Effector CD8-positive, alpha-beta T cell (primary cell): ENCODE results near the gene NTRK3.

ENCODE experiments used
- DNase-seq: peaks from one replicate; lab custom pipeline; 2025; lab: John Stamatoyannopoulos, UW

Gene NTRK3

GRCh38 chr15:87981969-87982368 lies 274.6 kb downstream of the NTRK3 start:
- DNase-seq: no peak

- no peak for DNase-seq
These were observed 278.6 kb downstream of the NTRK3 start for GRCh38 chr15:87977907-87978306.

DNA sequence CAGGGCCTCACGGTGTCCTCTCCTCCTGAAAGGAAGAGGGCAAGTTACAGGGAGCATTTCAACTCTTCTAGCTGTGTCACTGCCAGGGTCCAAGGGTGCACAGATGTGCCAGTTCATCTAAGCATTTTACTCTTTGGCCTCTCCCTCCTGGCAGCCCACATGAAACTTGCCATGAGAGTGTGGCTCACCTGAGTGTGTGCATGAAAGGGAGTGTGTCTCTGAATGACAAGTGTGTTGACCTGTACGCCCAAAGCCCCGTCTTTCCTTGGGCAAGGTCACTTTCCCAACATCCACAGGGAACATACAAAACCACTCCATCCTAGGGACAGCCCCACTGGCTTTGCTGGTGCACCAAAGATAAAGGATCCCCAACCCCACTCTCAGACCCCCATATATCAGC lies 280.0 kb downstream of the NTRK3 start:
- no peak for DNase-seq

DNA sequence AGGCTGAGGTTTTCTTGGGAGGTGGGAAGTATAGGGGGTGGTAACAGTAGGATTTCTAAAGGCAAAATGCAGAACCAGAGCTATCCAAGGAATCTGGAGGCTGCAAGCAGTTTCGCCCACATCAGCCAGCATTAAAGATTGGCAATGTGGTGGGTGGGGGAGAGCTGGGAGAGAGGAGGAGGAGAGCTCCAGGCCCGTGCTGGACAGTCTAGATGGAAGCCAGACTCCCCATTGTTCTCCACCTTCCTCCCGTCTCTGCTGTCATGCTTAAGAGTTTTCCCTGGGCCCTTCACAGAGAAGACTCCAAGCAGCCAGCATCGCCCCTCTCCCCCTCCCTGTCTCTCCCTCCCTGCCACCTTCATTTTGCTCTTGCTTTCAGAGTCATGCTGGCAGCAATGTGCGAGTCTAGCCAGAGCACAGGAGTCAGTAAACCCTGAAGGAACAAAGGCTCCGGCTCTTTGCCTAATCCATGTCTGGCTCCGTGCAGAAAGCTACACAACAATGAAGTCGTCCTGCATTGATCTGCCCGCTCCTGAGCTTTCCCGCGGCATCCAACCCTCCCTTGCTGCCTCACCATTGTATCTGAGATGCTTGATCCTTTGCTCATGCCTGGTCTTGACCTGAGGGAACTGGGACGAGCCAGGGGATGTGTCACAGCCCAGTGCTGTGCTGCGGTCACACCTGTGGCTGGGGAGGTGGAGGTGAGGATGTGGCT lies 282.9 kb downstream of the NTRK3 start:
- no peak for DNase-seq

GRCh38 chr15:87971076-87971475 lies 285.5 kb downstream of the NTRK3 start:
- no peak for DNase-seq

- DNase-seq: no peak
These were observed 288.6 kb downstream of the NTRK3 start for GRCh38 chr15:87967951-87968350.

- no peak for DNase-seq
These were observed 291.2 kb downstream of the NTRK3 start for GRCh38 chr15:87965304-87965703.

GRCh38 chr15:87962428-87962827 lies 294.1 kb downstream of the NTRK3 start:
- DNase-seq: no peak

- DNase-seq: no peak
These were observed 294.6 kb downstream of the NTRK3 start for GRCh38 chr15:87961851-87962420.

- no peak for DNase-seq
These were observed 296.9 kb downstream of the NTRK3 start for GRCh38 chr15:87959662-87960061.

DNA sequence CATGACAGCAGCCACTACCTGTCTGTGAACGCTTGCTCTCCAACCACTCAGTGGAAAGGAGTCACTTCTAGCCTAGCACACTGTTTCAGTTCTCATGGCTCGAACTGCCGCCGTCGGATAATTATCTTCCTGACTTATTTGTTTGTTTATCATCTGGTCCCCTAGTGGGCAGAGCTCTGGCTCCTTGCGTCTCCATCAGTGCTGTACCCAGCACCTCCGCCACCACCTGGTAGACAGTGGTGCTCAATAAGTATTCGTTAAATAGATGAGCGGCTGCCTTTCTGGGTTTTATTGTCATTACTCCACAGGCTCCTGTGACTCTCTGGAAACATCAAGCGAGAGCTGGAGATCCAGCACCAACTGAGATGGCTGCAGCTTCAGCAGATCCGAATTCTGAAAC lies 297.5 kb downstream of the NTRK3 start:
- DNase-seq: no peak

DNA sequence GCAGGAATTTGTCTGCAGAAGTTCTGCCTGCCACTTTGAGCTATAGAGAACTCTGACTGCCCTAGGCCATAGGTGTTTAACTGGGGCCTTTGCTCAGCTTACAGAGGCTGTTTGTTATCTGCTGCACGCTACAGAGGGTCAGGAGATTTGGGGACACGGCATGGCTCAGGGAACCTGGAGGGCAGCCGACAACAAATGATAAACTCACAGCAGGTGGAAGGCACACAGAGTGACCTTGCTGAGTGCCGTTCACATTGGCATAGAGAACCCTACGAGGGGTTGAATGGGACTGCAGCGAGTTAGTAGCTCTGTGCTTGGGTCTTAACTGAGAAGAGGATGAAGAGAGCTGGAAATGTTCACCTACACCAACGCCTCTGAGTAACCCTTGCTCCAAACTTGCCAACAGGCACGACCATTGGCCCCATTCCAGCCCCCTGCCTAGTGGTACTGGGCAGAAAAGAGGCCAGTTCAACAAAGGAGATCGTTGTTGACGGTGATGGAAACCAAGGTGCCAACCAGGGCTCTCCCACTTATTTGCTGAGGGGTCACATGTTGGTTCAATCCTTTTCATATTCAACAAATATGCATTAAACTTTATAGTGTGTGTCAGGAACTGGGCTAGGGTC lies 301.1 kb downstream of the NTRK3 start:
- DNase-seq: no peak

DNA sequence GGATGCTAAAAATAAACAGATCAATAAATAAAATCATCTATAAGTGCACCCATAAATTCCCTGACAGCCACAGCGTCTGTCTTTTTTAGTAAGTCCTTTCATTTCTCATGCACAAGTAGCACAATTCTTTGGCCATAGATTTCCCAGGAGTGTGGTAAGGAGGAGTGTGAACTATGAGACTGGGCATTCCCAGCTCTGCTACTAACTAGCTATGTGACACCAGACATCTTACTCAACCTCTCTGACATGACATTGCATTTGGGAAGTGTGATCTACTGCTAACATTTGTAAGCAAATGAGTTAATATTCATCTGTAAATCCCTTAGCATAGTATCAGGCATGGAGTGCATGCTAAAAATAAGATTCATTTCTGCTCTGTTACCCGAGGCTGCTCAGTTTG lies 301.7 kb downstream of the NTRK3 start:
- DNase-seq: no peak

DNA sequence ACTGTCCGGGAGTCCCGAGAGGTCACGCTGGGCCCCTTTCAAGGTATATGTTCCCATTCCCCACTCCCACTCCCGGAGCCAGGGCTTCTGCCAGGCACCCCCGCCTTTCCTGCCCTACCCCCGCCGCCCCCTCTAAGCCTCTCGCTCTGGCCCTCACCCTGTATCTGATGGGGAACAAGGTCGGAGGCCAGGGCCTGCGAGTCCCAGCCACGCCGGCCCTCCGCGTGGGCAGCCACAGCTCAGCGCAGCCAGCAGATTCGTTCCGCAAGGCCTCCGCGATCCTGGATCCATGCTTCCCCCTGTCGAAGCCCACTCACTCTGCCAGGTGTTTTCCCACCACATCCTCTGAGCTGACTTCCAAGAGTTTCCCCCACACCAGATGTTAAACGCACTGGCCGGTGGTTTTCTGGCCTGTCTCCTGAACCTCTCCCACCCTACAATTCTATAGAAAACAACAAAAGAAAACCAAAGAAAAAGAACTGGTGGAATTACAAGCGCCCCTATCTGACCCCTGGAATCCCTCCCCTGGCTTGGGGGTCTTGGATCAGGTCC lies 303.7 kb downstream of the NTRK3 start:
- DNase-seq: no peak

DNA sequence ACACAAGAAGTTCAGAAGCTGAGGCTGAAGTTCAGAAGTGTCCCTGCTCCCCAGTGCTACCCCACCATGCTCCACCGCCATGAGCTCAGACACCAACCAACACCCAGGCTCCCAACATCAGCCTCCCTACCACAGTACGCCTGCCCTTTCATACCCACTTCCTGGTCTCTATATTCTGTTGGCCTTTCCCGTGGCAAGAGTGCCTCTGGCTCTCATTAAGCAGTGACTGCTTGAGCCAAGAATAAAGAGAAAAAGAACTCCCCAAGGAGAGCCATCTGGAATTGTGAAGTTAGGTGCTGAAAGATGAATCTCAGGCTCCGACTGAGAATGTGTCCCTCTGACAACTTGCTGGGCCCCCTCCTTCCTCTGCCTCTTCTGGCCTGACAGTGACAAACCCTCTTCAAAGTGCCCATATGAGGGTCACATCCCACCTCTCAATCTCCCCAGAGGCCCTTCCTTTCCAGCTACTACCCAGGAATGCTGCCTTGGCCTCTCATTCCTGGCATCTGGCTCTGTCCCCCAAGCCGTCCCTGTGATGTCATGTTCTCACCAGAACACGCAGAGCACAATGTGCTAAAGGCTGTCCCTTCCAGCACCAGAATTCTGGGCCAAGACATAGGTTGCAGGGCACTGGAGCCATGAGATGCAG lies 306.8 kb downstream of the NTRK3 start:
- DNase-seq: no peak

DNA sequence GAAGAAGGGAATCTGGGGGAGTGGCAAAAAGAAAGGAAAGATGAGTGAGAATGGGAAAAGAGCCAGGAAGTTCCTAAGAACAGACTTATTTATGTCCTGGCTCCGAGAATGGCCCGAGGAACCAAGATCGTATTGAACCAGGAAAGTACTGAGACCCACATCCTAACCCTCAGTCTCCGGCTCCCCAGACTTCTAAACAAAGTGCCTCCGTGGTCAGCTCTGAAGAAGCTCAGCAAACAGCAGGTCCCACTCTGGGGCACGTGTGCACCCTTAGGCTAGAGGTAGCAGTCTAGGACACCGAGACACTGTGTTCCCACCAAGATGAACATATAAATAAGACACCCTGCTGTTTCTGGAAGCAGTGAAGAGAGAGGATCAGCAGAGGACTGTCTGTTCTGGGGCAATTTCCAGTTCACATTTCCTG lies 307.4 kb downstream of the NTRK3 start:
- no peak for DNase-seq

GRCh38 chr15:87947560-87947959 lies 309.0 kb downstream of the NTRK3 start:
- no peak for DNase-seq

- DNase-seq: no peak
These were observed 311.3 kb downstream of the NTRK3 start for GRCh38 chr15:87945246-87945645.

GRCh38 chr15:87944691-87945090 lies 311.8 kb downstream of the NTRK3 start:
- DNase-seq: no peak

- no peak for DNase-seq
These were observed 312.5 kb downstream of the NTRK3 start for GRCh38 chr15:87944050-87944449.

GRCh38 chr15:87943626-87944025 lies 312.9 kb downstream of the NTRK3 start:
- no peak for DNase-seq

- DNase-seq: no peak
These were observed 314.2 kb downstream of the NTRK3 start for GRCh38 chr15:87942316-87942715.

DNA sequence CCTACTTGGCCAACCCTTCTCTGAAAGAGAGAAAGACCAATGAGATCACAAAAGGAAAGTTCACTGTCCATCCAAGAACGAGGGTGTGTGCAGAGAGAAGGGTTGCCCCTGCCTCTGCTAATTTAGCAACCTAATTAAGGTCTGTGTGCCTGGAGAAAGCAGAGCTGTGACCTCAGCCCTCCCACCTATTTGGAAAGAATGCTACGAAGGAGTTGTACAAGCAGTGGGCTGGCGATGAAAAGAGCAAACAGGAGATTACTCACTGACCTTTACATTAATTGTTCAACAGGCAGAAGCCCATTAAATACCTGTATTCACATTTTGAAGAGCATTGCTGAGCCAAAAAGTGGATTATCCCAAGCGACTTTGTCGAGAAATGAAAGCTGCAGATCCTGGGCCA lies 314.9 kb downstream of the NTRK3 start:
- DNase-seq: no peak
